Anterior cingulate cortex (tissue), 58 donors: ENCODE data around the gene EYA3.

Experiments
- DNase-seq, 58 donors: peaks; one replicate each; lab custom pipeline; 2025; lab: John Stamatoyannopoulos, UW

The EYA3 gene

DNA sequence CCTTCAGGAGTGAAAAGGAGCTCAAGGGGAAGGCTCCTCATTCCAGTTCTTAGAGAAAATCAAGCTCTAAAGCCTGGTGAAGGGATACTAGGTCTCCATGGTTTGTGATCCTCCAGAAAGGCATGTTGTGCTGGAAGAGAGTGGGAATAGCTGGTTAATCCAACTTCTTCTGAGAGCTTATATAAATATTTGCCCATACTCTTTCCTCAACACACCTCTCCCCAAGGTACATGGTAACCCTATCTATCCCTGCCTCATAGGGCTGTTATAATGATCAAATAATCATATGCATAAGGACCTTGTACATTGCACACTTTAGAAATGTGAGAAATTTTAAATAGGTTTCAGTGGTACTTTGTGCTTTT, 114.0 kb downstream of the EYA3 start:
- no peak for DNase-seq

- peak in 11 of 58 donors; percentile 12 to 46 (median 19) for DNase-seq
Measured at GRCh38 chr1:27973771-27974416, 114.5 kb downstream of the EYA3 start.

- no peak for DNase-seq
Measured at GRCh38 chr1:27972141-27972540, 116.3 kb downstream of the EYA3 start.

DNA sequence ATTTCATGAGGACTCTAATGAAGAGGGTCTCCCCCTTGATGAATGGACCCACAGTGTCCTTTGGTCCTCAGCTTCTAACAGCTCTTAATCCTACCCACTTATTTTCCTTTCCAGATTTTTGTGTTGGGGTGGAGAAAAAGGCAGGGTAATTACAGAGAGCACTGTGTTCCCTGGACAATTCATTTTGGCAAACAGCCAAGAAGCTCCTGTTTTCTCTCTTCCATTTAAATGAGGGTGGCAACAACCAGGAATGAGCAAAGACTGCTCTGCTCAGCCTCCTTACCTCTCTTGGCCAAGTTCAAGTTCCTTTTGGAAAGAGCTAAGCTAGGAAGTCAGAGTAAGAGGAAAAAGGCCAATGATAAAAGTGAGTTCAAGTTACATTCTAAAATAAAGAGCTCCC, 116.7 kb downstream of the EYA3 start:
- peak in 5 of 58 donors; percentile 14 to 73 (median 26) for DNase-seq

DNA sequence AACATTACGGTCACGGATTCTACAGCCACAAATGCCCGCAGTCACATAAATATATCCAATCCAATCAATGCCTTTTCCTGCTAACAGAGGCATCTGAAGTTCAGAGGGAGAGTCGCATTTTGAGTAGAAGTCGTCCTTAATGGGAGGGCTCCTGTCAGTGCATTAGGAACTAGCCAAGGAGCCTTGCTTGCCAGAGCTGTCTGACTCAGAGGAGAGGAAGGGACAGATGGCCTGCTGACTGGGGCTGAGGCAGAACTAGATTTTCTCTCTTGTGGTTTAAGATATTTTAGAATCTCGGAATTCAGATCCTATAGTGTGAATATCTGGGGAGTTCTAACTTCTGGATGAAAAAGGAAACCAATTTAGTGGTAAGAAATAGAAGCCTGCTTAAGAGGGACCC, 118.0 kb downstream of the EYA3 start:
- DNase-seq = peak in 21 of 58 donors; percentile 12 to 71 (median 34)

DNA sequence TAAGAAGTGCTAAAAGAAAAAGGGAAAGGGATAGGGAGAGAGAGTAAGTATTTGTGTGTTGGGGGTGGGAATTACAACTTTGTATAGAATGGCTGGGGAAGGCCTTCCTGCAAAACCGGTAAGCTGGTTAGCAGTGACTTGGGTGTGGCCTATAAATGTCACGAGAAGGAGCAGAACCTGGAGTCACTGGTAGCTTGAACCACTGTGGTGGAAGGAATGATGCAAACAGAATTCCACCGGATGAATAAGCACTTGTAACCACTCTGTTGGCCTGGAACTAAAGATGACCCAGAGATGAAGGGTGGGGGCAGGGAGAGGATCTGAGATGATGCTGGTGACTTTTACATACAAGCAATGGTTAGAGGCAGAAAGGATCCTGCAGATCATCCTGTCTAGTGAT, 119.7 kb downstream of the EYA3 start:
- DNase-seq = no peak

GRCh38 chr1:27967884-27968466, 120.4 kb downstream of the EYA3 start:
- DNase-seq = no peak

- peak in 1 of 58 donors; percentile 30 for DNase-seq
Measured at GRCh38 chr1:27967106-27967883, 121.1 kb downstream of the EYA3 start.

- no peak for DNase-seq
Measured at GRCh38 chr1:27966402-27967105, 121.9 kb downstream of the EYA3 start.

GRCh38 chr1:27963393-27963792, 125.0 kb downstream of the EYA3 start:
- DNase-seq = peak in 1 of 58 donors; percentile 27

DNA sequence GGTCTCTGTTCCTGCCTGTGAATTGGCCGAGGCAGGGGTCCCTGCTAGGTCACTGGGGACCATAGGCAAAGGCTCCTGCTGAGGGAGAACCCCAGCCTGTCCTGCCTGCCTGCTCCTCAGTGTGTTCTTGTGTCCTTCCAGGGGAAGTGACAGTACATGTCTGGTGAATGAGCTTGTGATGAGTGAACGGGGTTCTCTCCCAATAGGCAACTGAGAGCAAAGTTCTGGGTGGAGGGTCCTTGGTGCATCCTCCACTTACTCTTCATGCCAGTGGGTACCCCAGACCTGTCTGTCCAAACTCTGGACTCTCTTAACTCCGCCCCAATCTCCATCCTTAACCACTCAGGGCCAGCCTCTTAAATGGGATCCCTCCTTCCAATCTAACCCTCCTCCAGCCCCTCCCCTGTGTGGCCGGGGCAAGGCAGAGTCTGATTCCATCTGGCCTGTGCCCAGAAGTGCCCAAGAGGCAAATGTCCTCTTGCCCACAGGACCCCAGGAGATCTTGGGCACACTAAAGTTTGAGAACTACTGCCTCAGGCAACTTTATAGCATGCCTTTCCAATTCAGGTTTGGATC, 126.7 kb downstream of the EYA3 start:
- no peak for DNase-seq

DNA sequence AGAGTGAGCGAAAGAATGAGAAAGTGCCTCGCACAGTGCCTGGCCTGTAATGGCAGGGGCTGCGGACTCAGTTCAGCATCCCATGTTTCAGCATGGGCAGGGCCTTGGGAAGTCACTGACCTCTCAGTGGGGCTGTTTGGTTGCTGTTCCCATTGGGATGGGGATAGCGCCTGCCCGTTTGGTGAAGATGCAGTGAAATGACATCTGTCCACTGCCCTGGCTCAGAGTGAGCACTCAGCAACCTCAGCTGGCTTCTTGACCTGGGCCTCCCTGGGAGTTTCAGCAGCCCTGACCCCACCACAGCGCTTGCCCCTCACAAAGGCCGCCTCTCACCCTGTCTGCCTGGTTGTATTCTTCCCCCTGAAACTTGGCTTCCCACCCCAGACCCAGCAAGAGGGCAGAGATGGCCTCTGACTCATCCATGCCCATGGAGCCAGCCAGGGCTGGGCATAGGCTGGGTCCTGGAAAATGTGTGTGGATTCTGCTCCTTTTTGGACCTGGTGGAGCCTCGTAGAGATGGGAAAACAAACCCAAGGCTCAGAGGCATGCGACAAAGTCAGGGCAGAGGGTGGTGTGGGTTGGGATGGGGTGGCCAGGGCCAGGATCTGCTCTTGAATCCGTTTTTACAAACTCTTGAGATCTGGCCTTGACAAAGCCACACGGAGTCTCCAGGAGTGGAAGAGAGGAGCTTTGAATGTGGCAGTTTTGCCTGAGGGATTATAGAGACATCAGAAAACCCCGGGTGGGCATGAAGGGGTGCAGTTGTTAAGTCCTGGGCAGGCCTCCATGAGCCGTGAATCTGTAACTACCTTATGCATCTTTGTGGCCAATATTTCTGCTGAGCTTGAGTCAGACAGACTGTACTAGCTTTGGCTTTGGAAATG, 127.4 kb downstream of the EYA3 start:
- peak in 5 of 58 donors; percentile 35 to 66 (median 40) for DNase-seq

GRCh38 chr1:27959792-27960603, 128.4 kb downstream of the EYA3 start, which contains the start of gene XKR8:
XKR8 (plus strand) TSS chr1:27959973; CDS start chr1:27960070, 97 bp downstream.
- peak in 48 of 58 donors; percentile 27 to 67 (median 50) for DNase-seq

GRCh38 chr1:27958513-27958912, 129.9 kb downstream of the EYA3 start:
- no peak for DNase-seq

- DNase-seq = no peak
Measured at GRCh38 chr1:27957655-27958054, 130.8 kb downstream of the EYA3 start.

DNA sequence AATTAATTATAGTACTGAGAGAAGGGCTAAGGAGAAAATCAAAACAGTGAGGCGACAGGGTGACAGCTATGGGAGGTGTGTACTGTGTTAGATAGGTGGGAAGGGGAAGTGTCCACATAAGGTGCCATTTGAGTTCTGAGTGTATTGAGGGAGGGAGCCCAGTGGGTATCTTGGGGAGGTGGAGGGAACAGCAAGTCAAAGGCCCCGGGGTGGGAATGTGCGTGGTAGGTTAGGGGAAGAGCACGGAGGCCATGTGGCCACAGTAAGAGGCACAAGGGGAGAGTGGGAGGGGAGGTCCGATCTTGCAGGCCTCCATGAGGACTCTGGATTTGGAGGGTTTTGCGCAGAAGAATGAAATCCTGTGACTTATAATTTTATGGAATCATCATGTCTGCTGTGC, 131.6 kb downstream of the EYA3 start:
- DNase-seq = no peak

- no peak for DNase-seq
Measured at GRCh38 chr1:27955076-27955475, 133.3 kb downstream of the EYA3 start.

DNA sequence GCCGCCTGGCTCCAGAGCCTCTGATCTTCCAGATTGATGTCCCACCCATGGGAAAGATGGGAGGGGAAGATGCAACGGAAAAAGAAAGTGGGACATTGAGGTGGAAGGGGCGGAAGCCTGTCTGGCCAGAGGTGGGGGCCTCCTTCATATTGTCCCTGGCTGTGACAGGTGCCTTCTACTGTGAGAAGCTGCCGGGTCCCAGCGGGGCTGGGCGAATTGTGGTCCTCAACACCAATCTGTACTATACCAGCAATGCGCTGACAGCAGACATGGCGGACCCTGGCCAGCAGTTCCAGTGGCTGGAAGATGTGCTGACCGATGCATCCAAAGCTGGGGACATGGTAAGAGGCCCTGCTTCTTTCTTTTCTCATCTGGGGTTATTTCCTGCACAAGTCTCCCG, 134.2 kb downstream of the EYA3 start:
- no peak for DNase-seq

- no peak for DNase-seq
Measured at GRCh38 chr1:27952147-27952546, 136.3 kb downstream of the EYA3 start.
